AG04449 (cell line): ENCODE results near the gene RSRC2.
A peak's percentile ranks its signal among the peaks of the same experiment; 100 is the strongest.
"Not testable (repeated sequence)": the region's sequence is repeated elsewhere in the genome, so short reads cannot be mapped to it uniquely, and the experiment has no call there.

Source experiments
- CTCF ChIA-PET: fragments of 350-600 bp; formaldehyde crosslinking; extraction: SDS; loops from one replicate; lab custom pipeline; 2021; ENCODE audit warnings: antibody characterized with exemption; lab: Yijun Ruan, JAX
- POLR2A ChIA-PET: fragments of 400-600, 350-600 bp; formaldehyde crosslinking; extraction: SDS; loops from one replicate; lab custom pipeline; 2020; ENCODE audit warnings: antibody characterized with exemption, inconsistent platforms; lab: Yijun Ruan, JAX
- DNase-seq: peaks from one replicate; pipeline ENCODE4 v3.0.0-alpha.2; 2010; ENCODE audit warnings: low read depth, low spot score
- H3K4me3 ChIP-seq: 2 replicates; pipeline ENCODE4 v1.5.1; 2011; ENCODE audit warnings: low read depth, mild to moderate bottlenecking, control low read depth, low read length
- TF ChIP-seq, protein P1 (sequence below): IDR thresholded peaks from one replicate; pipeline ENCODE4 v1.5.1; 2011; ENCODE audit warnings: mild to moderate bottlenecking, moderate library complexity, low read length, control low read depth, inconsistent platforms; ENCODE audit not compliant: insufficient read depth; ENCODE audit errors: missing control alignments

Gene RSRC2

GRCh38 chr12:122467983-122468382 is 58.8 kb downstream of the RSRC2 start:
- TF ChIP-seq, protein P1, sequence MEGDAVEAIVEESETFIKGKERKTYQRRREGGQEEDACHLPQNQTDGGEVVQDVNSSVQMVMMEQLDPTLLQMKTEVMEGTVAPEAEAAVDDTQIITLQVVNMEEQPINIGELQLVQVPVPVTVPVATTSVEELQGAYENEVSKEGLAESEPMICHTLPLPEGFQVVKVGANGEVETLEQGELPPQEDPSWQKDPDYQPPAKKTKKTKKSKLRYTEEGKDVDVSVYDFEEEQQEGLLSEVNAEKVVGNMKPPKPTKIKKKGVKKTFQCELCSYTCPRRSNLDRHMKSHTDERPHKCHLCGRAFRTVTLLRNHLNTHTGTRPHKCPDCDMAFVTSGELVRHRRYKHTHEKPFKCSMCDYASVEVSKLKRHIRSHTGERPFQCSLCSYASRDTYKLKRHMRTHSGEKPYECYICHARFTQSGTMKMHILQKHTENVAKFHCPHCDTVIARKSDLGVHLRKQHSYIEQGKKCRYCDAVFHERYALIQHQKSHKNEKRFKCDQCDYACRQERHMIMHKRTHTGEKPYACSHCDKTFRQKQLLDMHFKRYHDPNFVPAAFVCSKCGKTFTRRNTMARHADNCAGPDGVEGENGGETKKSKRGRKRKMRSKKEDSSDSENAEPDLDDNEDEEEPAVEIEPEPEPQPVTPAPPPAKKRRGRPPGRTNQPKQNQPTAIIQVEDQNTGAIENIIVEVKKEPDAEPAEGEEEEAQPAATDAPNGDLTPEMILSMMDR = no peak
- H3K4me3 ChIP-seq = no peak overlapping the region
- ChIA-PET CTCF (interaction anchor here (7.7 kb wide), 1 partner anchor 70 kb away, joined by 184 read pairs; no protein-coding TSS in a partner anchor), POLR2A (no interaction called here)
- DNase-seq = no peak

DNA sequence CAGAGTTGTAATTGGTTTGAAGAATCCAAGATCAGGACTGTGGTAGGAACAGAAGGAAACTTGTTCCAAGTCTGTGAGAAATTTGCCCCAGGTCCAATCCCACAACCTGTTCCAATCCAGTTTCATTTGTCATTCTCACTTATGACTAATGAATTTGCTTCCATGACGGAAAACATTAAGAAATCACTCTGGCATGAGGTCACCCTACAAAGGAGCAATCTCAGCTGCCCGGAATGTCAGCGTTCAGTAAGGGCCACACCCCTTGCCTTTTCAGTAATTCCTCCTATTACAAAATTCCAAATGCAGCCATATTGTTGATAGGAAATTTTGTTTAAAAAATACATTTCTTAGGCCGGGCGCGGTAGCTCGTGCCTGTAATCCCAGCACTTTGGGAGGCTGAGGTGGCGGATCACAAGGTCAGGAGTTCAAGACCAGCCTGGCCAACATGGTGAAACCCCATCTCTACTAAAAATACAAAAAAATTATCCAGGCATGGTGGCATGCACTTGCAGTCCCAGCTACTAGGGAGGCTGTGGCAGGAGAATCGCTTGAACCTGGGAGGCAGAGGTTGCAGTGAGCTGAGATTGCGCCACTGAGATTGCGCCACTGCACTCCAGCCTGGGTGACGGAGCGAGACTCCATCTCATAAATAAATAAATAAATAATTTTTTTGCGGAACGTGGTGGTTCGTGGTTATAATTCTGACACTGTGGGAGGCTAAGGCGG is 62.3 kb downstream of the RSRC2 start:
- H3K4me3 ChIP-seq, POLR2A ChIA-PET: not testable (repeated sequence)
- DNase-seq = peak; percentile 75
- CTCF ChIA-PET = interaction anchor here (1.3 to 11.3 kb wide), 2 partner anchors 8 to 65 kb away, joined by 6 to 59 read pairs; no protein-coding TSS in a partner anchor

GRCh38 chr12:122460641-122461040 is 66.1 kb downstream of the RSRC2 start:
- H3K4me3 ChIP-seq = no peak overlapping the region
- DNase-seq = no peak
- POLR2A ChIA-PET = no interaction called here
- CTCF ChIA-PET = interaction anchor here (3.5 to 11.3 kb wide), 2 partner anchors 12 to 61 kb away, joined by 13 to 59 read pairs; no protein-coding TSS in a partner anchor
- TF ChIP-seq, protein P1 = no peak

DNA sequence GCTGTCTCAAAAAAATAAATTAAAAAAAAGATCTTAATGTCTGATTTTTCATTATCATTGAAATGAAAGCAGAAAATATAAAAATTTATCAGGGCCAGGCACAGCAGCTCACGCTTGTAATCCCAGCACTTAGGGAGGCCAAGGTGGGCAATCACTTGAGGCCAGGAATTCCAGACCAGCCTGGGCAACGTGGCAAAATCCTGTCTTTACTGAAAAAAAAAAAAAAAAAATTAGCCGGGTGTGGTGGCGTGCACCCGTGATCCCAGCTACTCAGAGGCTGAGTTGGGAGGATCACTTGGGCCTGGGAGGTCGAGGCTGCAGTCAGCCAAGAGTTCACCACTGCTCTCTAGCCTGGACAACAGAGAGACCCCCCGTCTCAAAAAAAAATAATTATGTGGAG is 66.7 kb downstream of the RSRC2 start:
- no peak for DNase-seq
- H3K4me3 ChIP-seq = no peak overlapping the region
- POLR2A ChIA-PET = no interaction called here
- CTCF ChIA-PET = interaction anchor here (3.5 to 11.3 kb wide), 2 partner anchors 12 to 61 kb away, joined by 13 to 59 read pairs; no protein-coding TSS in a partner anchor
- TF ChIP-seq, protein P1 = no peak

GRCh38 chr12:122459211-122459610 is 67.5 kb downstream of the RSRC2 start:
- no peak overlapping the region for H3K4me3 ChIP-seq
- TF ChIP-seq, protein P1 = no peak
- ChIA-PET CTCF (interaction anchor here (3.5 to 11.3 kb wide), 2 partner anchors 13 to 60 kb away, joined by 13 to 59 read pairs; no protein-coding TSS in a partner anchor), POLR2A (no interaction called here)
- DNase-seq = no peak

GRCh38 chr12:122458105-122459035 is 68.4 kb downstream of the RSRC2 start:
- ChIA-PET POLR2A (no interaction called here), CTCF (interaction anchor here (0.6 to 11.3 kb wide), 3 partner anchors 8 to 59 kb away, joined by 3 to 59 read pairs (median 13); no protein-coding TSS in a partner anchor)
- no peak for DNase-seq
- TF ChIP-seq, protein P1 = no peak
- H3K4me3 ChIP-seq = no peak overlapping the region
